Spleen (tissue), 11 donors: ENCODE results near the gene NF2. TPM values are rescaled to one million over a fixed set of nuclear protein-coding genes. Genes with fewer than 3 reads are reported as not detected.
A peak's percentile ranks its signal among the peaks of the same experiment; 100 is the strongest.

Experiments
- DNase-seq: peaks from one replicate; pipeline ENCODE4 v3.0.0-alpha.2; 2020
- H3K27ac ChIP-seq, 8 donors: fragments of 200-600 bp; sonication (generic) in 7 of 8; 1 replicate in 4 of 8; 2 replicates in 4 of 8; pipeline versions ENCODE4 v1.5.0 to v1.8.0; 2016 to 2021; ENCODE audit warnings: inconsistent platforms in 4 of 8, mild to moderate bottlenecking in 4 of 8, moderate library complexity in 1 of 8
- H3K27me3 ChIP-seq, 7 donors: fragments of 200-600 bp; sonication (generic) in 6 of 7; replicated peaks in 1 of 7; 1 replicate in 4 of 7; 2 replicates in 3 of 7; pipeline versions ENCODE4 v1.5.0 to v1.8.0; 2016 to 2021; ENCODE audit warnings: inconsistent platforms in 3 of 7, mild to moderate bottlenecking in 1 of 7
- H3K36me3 ChIP-seq, 6 donors: fragments of 200-600 bp; sonication (generic) in 5 of 6; 1 replicate in 4 of 6; 2 replicates in 2 of 6; pipeline versions ENCODE4 v1.5.0 to v1.8.0; 2016 to 2021; ENCODE audit warnings: inconsistent platforms in 2 of 6
- H3K4me1 ChIP-seq, 6 donors: fragments of 200-600 bp; sonication (generic) in 5 of 6; 1 replicate in 3 of 6; 2 replicates in 3 of 6; pipeline versions ENCODE4 v1.5.0 to v1.8.0; 2016 to 2021; ENCODE audit warnings: inconsistent platforms in 3 of 6
- H3K4me3 ChIP-seq, 8 donors: fragments of 200-600 bp; sonication (generic) in 7 of 8; 1 replicate in 4 of 8; 2 replicates in 4 of 8; pipeline versions ENCODE4 v1.5.0 to v1.8.0; 2016 to 2021; ENCODE audit warnings: inconsistent platforms in 4 of 8, mild to moderate bottlenecking in 4 of 8, moderate library complexity in 2 of 8
- H3K9me3 ChIP-seq, 8 donors: fragments of 200-600 bp; sonication (generic) in 7 of 8; 1 replicate in 4 of 8; 2 replicates in 4 of 8; pipeline versions ENCODE4 v1.5.0 to v1.8.0; 2016 to 2021; ENCODE audit warnings: inconsistent platforms in 4 of 8
- CTCF ChIP-seq, 11 experiments: fragments of 200-600 bp in 7 of 11; fragments of 450-650 bp in 4 of 11; sonication (generic) in 4 of 11; IDR thresholded peaks in 8 of 11; conservative IDR thresholded peaks in 3 of 11; 1 replicate in 7 of 11; 2 replicates in 4 of 11; pipeline versions ENCODE4 v1.4.0 to v1.8.0; 2016 to 2021; ENCODE audit warnings: antibody characterized with exemption in 11 of 11, inconsistent platforms in 4 of 11, mild to moderate bottlenecking in 1 of 11
- POLR2A ChIP-seq, 3 donors: fragments of 450-650 bp; IDR thresholded peaks; one replicate each; pipeline ENCODE4 v1.5.1; 2017; ENCODE audit warnings: antibody characterized with exemption in 3 of 3, mild to moderate bottlenecking in 1 of 3
- POLR2AphosphoS5 ChIP-seq, 3 donors: sonication (generic); formaldehyde crosslinking; IDR thresholded peaks; one replicate each; pipeline ENCODE4 v1.5.1; 2017; ENCODE audit warnings: antibody characterized with exemption in 3 of 3
- WGBS, 5 donors: extraction: QIAGEN DNeasy Blood & Tissue Kit in 3 of 5; methylation state at CpG; one replicate each; pipeline versions ENCODE4 v1.1.5 to v1.1.7; 2013 to 2018; 5-methylcytosine and 5-hydroxymethylcytosine counted together
- intact Hi-C: fragments of 100-400 bp; cut with DNase I; formaldehyde crosslinking; loops from one replicate; pipeline ENCODE4 v1.15.0; 2023; ENCODE audit warnings: low total_unique reads
- polyA plus RNA-seq, 3 donors: library from polyadenylated mRNA; stranded (reverse); fragments of 200-250 nt; gene quantifications; one replicate each; pipeline ENCODE4 v1.2.1, GENCODE V29; 2013
- total RNA-seq, 7 donors: library from RNA; depleted of rRNA in 3 of 7; stranded (reverse); fragments of >200 nt in 3 of 7; fragmentation: NEBNext Ultra II Directional in 4 of 7; extraction: Animal tissue kit (Norgen Biotek cat#: 25700) in 4 of 7; gene quantifications; one replicate each; pipeline versions ENCODE4 v1.1.0 to v1.2.1, GENCODE V29; 2016 to 2021
- donor health status: healthy with polysubstance abuse.
- donor health status: DM: no; HTN: no; CAD: no; lungs with moderate emphysema.
- donor health status: DM: no; HTN: no; CAD: no.
- donor health status: Bipolar disorder and iron deficiency.
- donor health status: healthy.
- donor health status: DM: no; HTN: no; CAD: no.
- donor health status: DM: yes; HTN: yes; CAD: no.

The NF2 gene
- total and polyA plus RNA-seq, 10 donors, result 3.9 to 42.9 (median 31.4) TPM

- Histone ChIP-seq H3K27ac (no peak overlapping the region), H3K4me3 (no peak overlapping the region), H3K36me3 (peaks cover 0 to 78% (median 18%) of the 10 kb centered on the region in 6 donors), H3K27me3 (peaks cover 0 to 13% (median 0%) of the 10 kb centered on the region in 7 donors), H3K4me1 (peaks cover 0 to 10% (median 2%) of the 10 kb centered on the region in 6 donors), H3K9me3 (no peaks in the 10 kb centered on the region)
- no peak for DNase-seq
- intact Hi-C loops, result no loop called here
- TF ChIP-seq POLR2A (IDR thresholded peaks at IDR 0.05), result no peak
- TF ChIP-seq CTCF (IDR thresholded peaks at IDR 0.05 in 8 of 11, conservative IDR thresholded peaks at IDR 0.05 in 3 of 11), result no peak
- no peak for TF ChIP-seq POLR2AphosphoS5 (IDR thresholded peaks at IDR 0.05)
- WGBS, 5 donors, result 87 to 93% (median 89%) methylated on average over 15 to 18 of the region's 18 CpGs
These were observed 127.8 kb downstream of the NF2 start for GRCh38 chr22:29731058-29731850.

GRCh38 chr22:29732883-29733282 lies 129.4 kb downstream of the NF2 start:
- Histone ChIP-seq H3K9me3 (no peaks in the 10 kb centered on the region), H3K4me1 (peaks cover 0 to 4% (median 0%) of the 10 kb centered on the region in 6 donors), H3K36me3 (peaks cover 0 to 94% (median 18%) of the 10 kb centered on the region in 6 donors), H3K4me3 (no peak overlapping the region), H3K27ac (no peak overlapping the region), H3K27me3 (no peaks in the 10 kb centered on the region)
- 79 to 94% (median 85%) methylated on average over 5 to 6 of the region's 6 CpGs for WGBS, 5 donors
- intact Hi-C loops, result no loop called here
- no peak for DNase-seq
- no peak for TF ChIP-seq POLR2AphosphoS5 (IDR thresholded peaks at IDR 0.05)
- no peak for TF ChIP-seq CTCF (IDR thresholded peaks at IDR 0.05 in 8 of 11, conservative IDR thresholded peaks at IDR 0.05 in 3 of 11)
- no peak for TF ChIP-seq POLR2A (IDR thresholded peaks at IDR 0.05)

- no peaks in the 10 kb centered on the region for H3K27me3 ChIP-seq
- H3K36me3 ChIP-seq, result peaks cover 0 to 98% (median 25%) of the 10 kb centered on the region in 6 donors
- intact Hi-C loops, result no loop called here
- no peak overlapping the region for H3K4me3 ChIP-seq
- peaks cover 0 to 4% (median 0%) of the 10 kb centered on the region in 6 donors for H3K4me1 ChIP-seq
- H3K27ac ChIP-seq, result no peak overlapping the region
- TF ChIP-seq CTCF (IDR thresholded peaks at IDR 0.05 in 8 of 11, conservative IDR thresholded peaks at IDR 0.05 in 3 of 11) (no peak), POLR2AphosphoS5 (IDR thresholded peaks at IDR 0.05) (peak in 2 of 3 donors; percentile 6 to 20)
- 27 to 62% (median 51%) methylated on average over 13 to 19 of the region's 19 CpGs for WGBS, 5 donors
- H3K9me3 ChIP-seq, result no peaks in the 10 kb centered on the region
- no peak for DNase-seq
These were observed 130.1 kb downstream of the NF2 start for GRCh38 chr22:29733362-29734201.

GRCh38 chr22:29734406-29734805 lies 131.0 kb downstream of the NF2 start:
- Histone ChIP-seq H3K27ac (no peak overlapping the region), H3K27me3 (no peaks in the 10 kb centered on the region), H3K4me1 (peaks cover 0 to 4% (median 0%) of the 10 kb centered on the region in 6 donors), H3K36me3 (peaks cover 0 to 98% (median 32%) of the 10 kb centered on the region in 6 donors), H3K9me3 (no peaks in the 10 kb centered on the region), H3K4me3 (no peak overlapping the region)
- no peak for TF ChIP-seq CTCF (IDR thresholded peaks at IDR 0.05 in 8 of 11, conservative IDR thresholded peaks at IDR 0.05 in 3 of 11)
- TF ChIP-seq POLR2A (IDR thresholded peaks at IDR 0.05), result no peak
- no peak for TF ChIP-seq POLR2AphosphoS5 (IDR thresholded peaks at IDR 0.05)
- 75 to 92% (median 83%) methylated on average over 5 to 8 of the region's 8 CpGs for WGBS, 5 donors
- DNase-seq, result no peak
- intact Hi-C loops, result no loop called here
